Smooth muscle cell of trachea (primary cell): ENCODE data around the gene LNP1. TPM values are rescaled to one million over a fixed set of nuclear protein-coding genes. Genes with fewer than 3 reads are reported as not detected.

ENCODE experiments used
- total RNA-seq: library from RNA; depleted of rRNA; stranded (reverse); fragments of >200 nt; gene quantifications from 2 replicates; pipeline ENCODE4 v1.2.1, GENCODE V29; 2014

LNP1 gene
- total RNA-seq, result 5.0 and 6.8 TPM in 2 replicates

GRCh38 chr3:100400780-100401673, at the start of gene LNP1, which contains the start of gene TOMM70:
TSS of gene LNP1 (plus strand) at chr3:100401539. CDS start at chr3:100429730, 28,191 bp downstream.
TSS of gene TOMM70 (minus strand) at chr3:100401089. CDS start at chr3:100400949, 140 bp downstream.

GRCh38 chr3:100492059-100493006, 91.0 kb downstream of the LNP1 start, which contains the start of gene TMEM45A:
TSS of gene TMEM45A (plus strand) at chr3:100492619. CDS start at chr3:100555212, 62,593 bp downstream.

Other genes starting within 250 kb of the LNP1 start
- 84.5 and 117 TPM in 2 replicates for gene TBC1D23, start 140.5 kb upstream of the LNP1 start, total RNA-seq
- gene NIT2, start 66.8 kb upstream of the LNP1 start, total RNA-seq, result 14.1 and 20.9 TPM in 2 replicates
- gene TOMM70, start 450 bp upstream of the LNP1 start, total RNA-seq, result 58.9 and 69.7 TPM in 2 replicates
- gene TMEM45A, start 91.1 kb downstream of the LNP1 start, total RNA-seq, result 29.2 and 50.8 TPM in 2 replicates
- gene ADGRG7, start 208.1 kb downstream of the LNP1 start, total RNA-seq, result not detected in 2 replicates